HG03159 (cell line): ENCODE results near the gene ITGA7.

Experiments
- ATAC-seq: cut with Tn5 transposase; IDR thresholded peaks from one replicate; pipeline ENCODE4 v1.9.1; 2021; ENCODE audit warnings: mild to moderate bottlenecking, moderate library complexity; ENCODE audit not compliant: unreplicated experiment

Gene ITGA7

GRCh38 chr12:55734595-55734994 is 26.9 kb upstream of the ITGA7 start:
- no peak for ATAC-seq

DNA sequence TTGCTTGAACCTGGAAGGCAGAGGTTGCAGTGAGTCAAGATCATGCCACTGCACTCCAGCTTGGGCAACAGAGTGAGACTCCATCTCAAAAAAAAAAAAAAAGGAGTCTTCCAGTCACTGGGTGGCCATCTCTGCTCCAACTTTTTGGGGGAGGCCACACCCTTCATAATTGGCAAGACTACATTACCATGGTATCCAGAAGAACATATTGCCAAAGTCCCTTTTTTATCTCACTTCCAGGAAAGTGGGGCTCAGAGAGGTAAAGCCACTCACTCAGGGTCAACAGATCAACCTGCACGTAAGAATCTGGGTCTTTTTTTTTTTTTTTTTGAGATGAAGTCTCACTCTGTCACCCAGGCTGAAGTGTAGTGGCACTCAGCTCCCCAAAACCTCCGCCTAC is 26.2 kb upstream of the ITGA7 start:
- no peak for ATAC-seq

DNA sequence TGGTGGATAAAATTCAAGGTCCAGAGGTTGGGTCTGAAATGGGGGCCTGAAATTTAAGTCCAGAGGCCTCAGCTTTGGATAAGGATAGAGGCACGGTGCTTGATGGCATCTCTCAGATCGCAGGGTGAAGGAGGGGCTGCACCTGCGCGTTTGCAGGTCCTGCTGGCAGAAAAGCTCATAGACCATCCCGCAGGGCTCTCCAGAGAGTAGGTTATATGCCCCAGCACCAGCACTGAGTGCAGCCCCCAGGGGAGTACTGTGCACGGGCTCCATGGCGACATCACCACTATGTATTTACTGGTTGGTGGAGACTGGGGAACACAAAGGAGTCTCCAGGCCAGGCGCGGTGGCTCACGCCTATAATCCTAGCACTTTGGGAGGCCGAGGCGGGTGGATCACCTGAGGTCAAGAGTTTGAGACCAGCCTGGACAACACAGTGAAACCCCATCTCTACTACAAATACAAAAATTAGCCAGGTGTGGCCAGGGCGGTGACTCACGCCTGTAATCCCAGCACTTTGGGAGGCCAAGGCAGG is 25.4 kb upstream of the ITGA7 start:
- ATAC-seq, result no peak

GRCh38 chr12:55732288-55732687 is 24.6 kb upstream of the ITGA7 start:
- no peak for ATAC-seq

GRCh38 chr12:55729819-55730818 is 22.4 kb upstream of the ITGA7 start:
- peak; percentile 39 for ATAC-seq

DNA sequence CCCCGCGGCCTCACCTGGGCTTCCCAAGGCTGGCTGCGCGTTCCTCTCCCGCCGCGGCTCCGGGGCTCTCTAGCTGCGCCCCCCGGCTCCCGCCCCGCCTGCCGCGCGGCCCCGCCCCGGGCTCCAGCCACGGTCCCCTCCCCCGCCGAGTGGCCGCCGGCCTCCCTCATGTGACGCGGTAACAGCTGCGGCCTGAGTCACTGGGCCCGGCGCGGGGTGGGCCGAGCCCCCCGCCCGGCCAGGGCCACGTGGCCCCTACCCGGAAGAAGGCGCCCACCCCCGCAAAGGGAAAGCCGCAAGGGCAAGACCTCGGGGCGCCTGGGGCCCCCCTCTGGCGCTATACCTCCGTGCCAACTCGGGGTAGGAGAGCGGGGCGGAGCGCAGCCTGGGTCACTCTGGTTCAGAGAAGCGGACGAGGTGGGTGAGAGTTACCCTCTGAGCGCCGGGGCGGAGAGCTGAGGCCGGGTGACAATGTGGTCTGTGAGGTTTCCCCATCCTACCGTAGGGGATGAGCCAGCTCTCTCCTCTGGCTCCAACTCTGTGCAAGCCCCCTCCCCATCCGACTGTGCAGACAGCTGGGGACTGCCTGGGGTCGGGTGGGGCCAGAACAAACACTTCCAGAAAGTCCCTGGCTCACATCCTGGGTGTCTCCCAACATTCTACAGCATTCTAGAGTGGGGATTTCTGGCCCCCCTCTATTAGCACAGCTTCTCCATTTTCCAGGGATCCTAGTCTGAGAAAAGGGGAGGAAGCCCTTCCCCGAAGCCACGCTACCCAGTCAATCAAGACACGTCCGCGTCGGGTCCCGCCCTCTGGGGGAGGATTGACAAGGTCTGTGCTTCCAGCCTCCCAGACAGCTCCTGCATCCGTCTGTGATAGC is 21.5 kb upstream of the ITGA7 start, which contains the start of gene CD63:
Gene CD63, minus strand, starts transcription at position 71 of the 880 bp plus-strand sequence. CDS start 668 bp downstream, outside the sequence.
- peak; percentile 61 for ATAC-seq

DNA sequence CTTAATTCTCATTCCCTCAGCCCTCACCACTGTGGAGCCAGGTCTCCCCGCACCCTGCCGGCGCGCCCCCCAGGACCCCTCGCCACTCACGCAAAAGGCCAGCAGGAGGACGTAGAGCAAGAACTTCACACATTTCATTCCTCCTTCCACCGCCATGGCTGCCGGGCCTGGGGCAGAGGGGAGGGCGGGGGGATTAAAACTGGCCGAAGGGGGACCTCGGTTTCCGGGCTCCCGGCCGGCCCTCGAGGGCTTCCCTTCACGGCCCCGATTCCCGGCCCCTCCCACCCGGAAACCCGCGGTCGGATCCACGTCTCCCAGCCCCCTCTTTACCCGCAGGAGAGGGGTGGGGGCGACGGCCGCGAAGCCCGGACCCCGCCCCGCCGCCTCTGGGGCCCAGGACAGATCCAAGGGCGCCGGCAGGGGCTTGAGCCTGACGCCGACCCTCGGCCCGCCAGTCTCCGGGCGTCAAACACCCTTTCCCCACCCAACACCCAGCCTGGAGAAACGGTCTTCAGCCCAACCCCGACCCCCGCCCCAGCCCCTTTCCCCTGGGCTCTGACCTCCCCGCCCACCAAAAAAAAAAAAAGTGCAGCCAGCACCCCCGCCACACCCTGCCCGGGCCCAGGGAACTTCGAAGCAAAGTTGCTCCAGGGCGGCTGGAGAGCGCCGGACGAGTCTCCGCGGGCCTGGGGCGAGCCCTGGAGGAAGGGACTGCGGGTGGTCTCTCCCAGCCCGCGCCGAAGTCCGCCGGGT is 20.7 kb upstream of the ITGA7 start:
- ATAC-seq, result peak; percentile 10

DNA sequence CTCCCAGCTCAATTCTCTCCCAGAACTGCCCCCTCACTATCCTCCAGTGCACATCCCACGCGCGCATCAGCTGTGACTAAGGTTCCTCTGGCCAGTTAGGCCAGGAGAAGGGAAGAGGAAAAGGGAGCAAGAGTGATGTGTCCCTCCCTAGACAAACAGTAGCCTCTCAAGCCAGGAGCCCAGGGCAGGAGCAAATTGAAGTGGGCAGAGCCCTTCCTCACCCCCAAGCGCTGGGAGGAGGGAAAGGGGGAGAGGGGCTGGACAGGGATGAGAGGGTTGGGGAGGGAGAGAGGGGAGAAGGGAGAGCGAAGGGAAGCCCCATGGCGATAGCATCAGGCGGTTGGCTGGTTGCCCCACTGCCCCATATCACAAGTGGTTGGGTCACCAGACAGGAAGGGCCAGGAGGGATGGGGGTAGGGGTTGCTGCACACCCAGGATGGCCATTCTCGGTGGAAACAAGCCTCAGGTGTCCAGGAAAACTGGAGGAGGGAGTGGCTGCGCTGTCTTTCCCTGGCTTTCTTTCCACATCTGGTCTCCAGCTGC is 20.0 kb upstream of the ITGA7 start:
- ATAC-seq, result no peak

- no peak for ATAC-seq
These were observed 19.3 kb upstream of the ITGA7 start for GRCh38 chr12:55726971-55727370.

GRCh38 chr12:55725556-55725955 is 17.9 kb upstream of the ITGA7 start:
- no peak for ATAC-seq

DNA sequence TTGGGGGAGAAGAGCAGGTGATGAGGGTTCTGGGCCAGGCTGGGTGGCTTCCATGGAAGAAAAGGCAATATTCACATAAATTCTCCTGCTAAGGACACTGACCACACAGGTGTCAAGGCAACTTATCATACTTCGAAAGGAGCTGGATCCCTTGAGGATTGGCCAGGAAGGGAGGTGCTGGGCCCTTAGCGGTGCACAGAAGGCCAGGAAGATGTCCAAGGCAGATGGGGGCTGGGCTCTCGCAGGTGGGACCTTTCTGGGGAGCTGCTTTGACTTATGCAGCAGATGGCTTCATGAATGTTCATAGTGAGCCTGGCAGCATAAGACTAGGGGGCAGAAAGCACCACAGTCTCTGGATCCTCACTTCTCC is 17.2 kb upstream of the ITGA7 start:
- ATAC-seq, result no peak

DNA sequence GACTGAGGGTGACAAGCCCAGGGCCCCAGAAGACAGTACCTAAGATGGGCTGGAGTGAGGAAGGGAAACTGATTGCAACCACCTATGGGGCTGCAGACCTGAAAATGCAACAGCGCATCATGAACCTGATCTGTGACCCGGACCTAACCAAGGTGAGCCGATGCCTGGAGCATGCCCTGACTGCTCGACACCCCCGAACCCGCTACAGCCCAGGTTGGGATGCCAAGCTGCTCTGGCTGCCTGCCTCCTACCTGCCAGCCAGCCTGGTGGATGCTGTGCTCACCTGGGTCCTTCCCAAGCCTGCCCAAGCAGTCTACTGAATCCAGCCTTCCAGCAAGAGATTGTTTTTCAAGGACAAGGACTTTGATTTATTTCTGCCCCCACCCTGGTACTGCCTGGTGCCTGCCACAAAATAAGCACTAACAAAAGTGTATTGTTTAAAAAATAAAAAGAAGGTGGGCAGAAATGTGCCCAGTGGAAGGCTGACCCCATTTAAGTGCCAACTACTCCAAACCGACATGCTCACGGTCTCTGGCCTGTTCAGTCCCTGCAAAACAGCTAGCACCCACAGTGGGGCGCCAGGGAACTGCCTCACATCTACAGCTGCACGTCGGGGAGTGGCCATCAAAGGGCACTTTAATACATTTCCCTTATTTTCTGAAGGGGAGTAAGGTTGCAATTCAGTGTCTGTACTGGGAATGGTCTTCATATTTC is 16.7 kb upstream of the ITGA7 start:
- ATAC-seq, result peak; percentile 38

- ATAC-seq, result no peak
These were observed 16.0 kb upstream of the ITGA7 start for GRCh38 chr12:55723516-55724225.

DNA sequence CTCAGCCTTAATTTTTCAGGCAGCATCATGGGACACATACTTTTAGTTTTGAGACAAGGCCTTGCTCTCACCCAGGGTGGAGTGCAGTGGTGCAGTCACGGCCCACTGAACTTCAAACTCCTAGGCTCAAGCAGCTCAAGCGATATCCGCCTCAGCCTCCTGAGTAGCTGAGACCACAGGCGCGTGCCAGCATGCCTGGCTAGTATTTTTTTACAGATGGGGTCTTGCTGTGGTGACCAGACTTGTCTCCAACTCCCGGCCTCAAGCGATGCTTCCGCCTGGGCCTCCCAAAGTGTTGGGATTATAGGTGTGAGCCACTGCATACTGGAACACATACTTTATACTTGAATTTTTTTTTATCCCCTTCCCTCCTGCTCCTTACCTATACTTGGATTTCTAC is 15.2 kb upstream of the ITGA7 start:
- no peak for ATAC-seq

- no peak for ATAC-seq
These were observed 14.0 kb upstream of the ITGA7 start for GRCh38 chr12:55721601-55722213.

- ATAC-seq, result no peak
These were observed 13.3 kb upstream of the ITGA7 start for GRCh38 chr12:55720894-55721444.

DNA sequence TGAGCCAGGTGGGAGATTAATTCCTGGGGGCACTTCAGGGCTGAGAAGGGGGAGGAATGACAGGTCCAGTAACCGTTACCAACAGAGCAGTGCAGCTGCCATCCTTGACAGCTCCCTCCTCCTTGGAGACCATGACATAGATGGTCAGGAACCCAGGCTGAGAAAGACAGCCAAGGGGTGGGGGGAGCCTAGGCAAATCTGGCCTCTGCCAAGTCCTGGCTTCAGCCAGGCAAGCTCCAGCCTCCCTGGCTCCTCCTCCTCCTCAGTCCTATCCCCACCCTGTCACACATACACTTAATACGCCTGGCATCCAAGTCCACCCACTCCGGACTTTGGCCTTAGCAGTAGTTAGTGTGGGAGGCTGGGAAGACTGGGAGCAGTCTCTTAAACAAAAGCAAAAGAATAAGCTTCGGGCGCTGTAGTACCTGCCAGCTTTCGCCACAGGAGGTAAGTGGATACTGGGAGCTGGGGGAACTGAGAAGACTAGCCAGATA is 12.4 kb upstream of the ITGA7 start, which contains the start of gene RDH5:
Gene RDH5, plus strand, starts transcription at position 323 of the 494 bp plus-strand sequence. CDS start 792 bp downstream, outside the sequence.
- no peak for ATAC-seq

DNA sequence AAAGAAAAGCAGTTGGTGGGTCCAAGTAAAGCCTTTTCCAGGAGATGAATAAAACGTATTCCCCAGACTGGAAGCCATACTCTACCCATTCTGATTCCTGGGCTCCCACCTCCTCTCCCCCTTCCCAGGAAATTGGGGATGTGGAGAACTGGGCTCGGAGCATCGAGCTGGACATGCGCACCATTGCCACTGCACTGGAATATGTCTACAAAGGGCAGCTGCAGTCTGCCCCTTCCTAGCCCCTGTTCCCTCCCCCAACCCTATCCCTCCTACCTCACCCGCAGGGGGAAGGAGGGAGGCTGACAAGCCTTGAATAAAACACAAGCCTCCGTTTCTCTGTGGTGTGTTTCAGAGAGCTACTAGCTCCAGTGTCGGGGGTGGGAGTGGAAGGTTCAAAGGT is 11.7 kb upstream of the ITGA7 start:
- no peak for ATAC-seq
